HG02884 (cell line): ENCODE results near the gene CEBPG.

Experiments
- ATAC-seq: cut with Tn5 transposase; IDR thresholded peaks from one replicate; pipeline ENCODE4 v1.9.1; 2021; ENCODE audit warnings: mild to moderate bottlenecking, moderate library complexity; ENCODE audit not compliant: unreplicated experiment

Gene CEBPG

DNA sequence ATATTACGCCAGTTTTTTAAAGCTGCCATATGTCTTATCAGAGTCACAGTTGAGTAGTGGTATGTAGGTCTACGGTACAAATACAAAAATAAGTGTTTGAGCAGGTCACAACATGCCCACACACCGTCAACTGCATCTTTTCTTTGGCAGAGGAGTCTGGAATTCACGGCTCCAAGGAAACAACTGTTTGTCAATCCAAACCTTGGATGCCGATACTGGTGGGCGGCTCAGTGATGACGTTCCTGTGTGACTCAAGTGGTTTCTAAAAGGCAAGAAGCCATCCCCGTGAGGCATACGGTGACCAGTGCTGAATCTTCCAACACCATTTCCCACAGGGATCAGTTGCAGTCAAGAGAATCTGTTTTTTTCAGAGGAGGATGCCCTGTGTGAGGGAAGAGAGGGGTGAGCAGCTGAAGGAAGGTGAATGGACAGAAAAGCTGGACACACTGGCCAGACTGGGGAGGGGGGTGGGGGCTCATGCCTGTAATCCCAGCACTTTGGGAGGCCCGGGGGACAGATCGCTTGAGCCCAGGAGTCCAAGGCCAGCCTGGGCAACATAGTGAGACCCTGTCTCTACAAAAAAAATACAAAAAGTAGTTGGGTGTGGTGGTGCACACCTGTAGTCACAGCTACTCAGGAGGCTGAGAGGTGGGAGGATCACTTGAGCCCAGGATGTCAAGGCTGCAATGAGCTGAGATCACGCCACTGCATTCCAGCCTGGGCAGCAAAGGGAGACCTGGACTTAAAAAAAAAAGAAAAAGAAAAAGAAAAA is 22.8 kb upstream of the CEBPG start:
- ATAC-seq = no peak

DNA sequence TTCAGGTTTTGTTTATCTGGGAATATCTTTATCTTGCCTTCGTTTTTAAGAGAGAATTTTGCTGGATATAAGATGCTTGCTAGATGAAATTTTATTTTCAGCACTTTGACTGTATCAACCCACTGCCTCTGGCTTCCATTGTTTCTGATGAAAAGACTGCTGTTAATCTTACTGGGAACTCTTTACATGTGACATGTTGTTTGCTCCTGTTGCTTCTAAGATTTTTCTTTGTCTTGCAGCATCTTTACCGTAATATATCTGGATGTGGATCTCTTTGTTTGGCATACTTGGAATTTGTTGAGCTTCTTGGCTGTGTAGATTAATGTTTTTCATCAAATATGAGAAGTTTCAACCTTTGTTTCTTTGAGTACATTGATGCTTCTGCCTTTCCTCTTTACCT is 18.0 kb upstream of the CEBPG start:
- no peak for ATAC-seq

DNA sequence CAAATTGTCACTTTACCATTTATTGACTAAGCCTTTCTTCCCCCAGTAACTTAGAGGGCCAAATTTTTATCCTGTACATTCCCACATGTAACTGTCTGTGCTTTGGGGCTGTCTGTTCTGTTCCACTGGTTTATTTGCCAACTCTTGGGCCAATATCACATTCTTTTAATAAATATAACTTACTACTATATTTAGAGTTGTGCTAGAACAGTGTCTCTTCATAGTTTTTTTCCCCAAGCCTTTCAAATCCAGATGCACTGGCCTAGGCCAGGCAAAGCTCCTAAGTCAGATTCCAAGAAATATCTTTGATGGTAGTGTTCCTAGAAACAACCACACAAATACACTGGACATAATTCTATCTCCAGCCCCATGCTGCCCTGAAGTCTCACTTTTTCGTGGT is 16.0 kb upstream of the CEBPG start:
- no peak for ATAC-seq

DNA sequence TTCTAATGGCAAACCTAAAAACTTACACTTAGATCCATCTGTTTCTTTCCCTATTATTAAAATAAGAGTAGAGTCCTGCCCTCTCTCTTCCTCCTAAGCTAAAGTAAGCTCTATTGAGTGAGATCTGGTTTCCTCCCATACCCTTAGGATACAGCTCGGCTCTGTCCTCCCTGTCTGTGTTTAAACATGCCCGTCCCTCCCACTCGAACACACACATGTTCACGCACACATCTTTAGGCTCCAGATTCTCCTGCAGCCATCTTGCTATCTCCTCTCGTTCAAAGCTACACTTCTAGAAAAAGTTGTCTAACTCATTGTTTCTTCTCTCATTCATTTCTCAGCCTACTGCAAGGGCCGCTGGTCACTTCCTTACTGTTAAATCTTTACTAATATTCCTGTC is 15.1 kb upstream of the CEBPG start:
- no peak for ATAC-seq

DNA sequence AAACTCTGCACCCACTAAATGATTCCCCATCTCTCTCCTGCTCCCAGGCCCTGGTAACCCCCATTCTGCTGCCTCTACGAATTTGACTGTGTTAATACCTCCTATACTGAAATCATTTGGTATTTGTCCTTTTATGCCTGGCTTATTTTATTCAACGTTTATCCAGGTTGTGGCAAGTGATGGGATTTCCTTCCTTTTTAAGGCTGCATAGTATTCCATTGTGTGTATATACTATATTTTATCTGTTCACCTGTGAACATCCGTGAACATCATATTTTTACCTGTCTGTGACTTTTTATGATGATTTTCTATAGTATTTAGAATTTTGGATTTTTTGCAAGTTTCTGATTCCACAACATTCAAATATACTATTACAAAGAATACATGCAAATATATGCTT is 13.9 kb upstream of the CEBPG start:
- ATAC-seq = no peak

DNA sequence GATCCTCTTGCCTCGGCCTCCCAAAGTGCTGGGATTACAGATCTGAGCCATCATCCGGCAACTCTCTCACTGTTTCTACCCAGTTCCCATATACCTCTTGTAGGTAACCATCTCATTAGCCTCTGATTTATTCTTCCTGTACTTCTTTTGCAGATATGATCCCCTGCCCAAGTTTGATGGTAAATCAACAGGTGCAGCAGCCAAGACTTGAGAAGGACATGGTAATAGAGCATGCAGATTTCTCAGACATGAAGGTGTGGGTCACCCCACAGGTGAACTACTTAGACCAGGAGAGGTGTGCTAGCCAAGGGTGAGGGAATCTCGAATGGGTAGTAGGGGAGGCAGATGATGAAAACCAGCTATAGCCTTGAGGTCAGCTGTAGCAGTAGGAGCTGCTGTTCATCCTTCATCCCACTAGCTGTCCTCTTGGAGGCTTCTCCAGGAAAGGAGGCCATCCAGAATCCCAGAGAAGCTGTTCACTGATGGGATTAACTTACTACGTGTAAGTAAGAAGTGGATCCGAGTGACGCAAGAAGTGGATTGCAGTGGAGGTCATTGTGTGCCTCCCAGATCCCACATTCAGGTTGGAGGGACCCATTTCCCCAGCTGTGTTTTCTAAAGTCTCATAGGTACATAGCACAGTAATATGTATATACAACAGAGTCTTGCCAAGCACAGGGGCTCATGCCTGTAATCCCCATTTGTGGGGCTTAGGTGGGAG is 10.8 kb upstream of the CEBPG start:
- no peak for ATAC-seq

DNA sequence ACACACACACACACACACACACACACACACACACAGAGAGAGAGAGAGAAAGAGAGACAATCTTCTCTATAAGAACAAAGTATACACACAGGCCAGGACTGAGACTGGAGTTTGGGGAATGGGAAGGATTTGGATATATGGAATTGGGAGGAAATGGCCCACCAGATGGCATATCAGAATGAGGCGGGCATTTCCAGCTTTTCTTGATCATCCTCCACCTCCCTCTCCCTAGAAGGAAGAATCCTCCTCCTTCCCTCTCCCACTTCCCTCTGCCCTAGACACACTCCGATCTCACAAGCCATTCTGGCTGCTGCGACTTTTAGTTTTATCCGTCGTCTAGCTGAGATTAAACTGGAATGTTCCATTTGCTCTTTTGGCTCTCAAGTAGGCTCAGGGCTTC is 10.0 kb upstream of the CEBPG start:
- ATAC-seq = no peak

DNA sequence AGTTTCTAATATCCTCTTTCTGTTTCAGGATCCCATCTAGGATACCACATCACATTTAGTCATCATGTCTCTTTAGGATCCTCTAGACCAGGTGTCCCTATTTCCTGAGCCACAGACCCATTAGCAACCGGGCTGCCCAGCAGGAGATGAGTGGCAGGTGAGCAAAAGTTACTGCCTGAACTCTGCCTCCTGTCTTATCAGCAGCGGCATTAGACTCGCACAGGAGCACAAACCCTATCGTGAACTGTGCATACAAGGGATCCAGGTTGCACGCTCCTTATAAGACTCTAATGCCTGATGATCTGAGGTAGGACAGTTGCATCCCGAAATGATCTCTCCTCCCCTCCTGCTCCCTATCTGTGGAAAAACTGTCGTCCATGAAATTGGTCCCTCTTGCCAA is 7.8 kb upstream of the CEBPG start:
- ATAC-seq = no peak

DNA sequence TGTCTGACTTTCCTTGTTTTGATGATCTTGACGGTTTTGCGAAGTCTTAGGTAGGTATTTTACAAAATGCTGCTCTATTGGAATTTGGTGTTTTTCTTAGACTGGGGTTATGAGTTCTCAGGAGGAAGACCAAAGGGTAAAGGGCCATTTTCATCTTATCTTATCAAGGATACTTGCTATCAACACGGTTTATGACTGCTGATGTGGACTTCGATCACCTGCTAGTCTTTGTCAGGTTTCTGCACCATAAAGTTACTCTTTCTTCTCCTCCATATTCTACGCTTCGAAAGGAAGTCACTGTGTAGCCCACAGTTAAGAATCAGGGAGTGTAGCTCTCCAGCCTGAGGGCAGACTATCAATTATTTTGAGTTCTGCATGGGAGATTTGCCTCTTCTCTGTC is 7.4 kb upstream of the CEBPG start:
- ATAC-seq = no peak

DNA sequence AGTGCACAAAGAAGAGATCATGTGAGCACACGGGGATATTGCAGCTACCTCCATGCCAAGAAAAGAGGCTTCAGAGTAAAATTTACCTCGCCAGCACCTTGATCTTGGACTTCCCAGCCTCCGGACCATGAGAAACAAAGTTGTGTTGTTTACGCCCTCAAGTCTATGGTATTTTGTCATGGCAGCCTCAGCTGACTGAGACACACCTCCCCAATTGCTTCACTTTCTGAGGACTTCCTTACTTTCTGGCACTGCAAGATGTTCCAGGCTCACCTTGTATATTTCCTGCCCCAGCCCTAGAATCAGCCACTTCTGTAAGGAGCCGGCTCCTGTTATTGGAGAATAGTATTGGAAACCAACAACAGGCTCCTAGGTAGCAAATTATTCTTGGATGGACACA is 6.6 kb upstream of the CEBPG start:
- ATAC-seq = no peak

DNA sequence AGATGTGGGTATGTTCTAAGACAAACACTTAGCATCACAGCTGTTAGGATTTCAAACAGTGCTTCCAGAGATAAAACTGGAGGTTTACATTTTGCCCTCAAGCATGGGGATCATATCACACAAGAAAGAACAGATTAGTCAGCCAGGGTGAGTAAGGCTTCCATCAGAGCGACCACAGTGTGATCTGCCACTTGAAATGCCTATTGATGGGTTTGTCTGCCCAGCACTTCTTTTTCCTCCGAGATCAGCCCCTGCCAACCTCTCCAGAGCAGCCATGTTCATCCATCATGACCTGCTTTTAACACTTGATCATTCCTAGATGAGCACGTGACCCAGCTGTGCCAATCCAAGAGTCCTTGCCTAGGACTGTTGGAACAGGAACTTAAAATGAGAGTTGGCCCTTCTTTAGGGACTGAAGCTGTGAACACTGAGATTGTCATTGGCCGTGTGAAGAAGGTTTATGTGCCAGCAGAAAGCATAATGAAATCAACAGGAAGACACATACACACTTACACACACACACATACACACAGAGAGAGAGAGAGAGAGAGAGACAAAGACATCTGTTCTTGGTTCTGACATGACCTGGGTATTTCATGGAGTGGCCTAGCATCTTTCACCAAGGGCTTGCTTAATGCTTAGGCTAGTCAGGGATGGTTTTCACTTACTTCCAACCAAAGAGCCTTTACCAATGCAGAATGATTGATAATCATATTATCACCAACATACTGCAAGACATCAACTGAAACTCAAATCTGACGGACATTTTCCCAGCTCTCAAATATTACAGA is 5.2 kb upstream of the CEBPG start:
- no peak for ATAC-seq

DNA sequence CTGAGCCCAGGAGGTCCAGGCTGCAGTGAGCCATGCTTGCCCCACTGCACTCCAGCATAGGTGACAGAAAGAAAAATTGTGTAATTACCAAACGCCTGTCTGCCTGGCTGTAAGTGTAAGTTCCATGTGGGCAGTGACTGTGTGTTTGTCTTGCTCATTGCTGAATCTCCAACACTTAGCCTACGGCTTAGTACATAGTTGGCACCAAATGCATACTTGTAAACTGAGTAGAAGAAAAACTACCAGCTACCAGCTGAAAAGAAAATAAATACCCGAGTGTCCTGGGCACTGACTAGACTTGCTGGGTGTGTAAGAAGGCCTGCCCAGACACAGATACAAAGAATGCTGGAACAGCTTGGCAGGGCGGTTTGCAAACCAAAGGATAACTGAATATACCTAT is 2.7 kb upstream of the CEBPG start:
- no peak for ATAC-seq

DNA sequence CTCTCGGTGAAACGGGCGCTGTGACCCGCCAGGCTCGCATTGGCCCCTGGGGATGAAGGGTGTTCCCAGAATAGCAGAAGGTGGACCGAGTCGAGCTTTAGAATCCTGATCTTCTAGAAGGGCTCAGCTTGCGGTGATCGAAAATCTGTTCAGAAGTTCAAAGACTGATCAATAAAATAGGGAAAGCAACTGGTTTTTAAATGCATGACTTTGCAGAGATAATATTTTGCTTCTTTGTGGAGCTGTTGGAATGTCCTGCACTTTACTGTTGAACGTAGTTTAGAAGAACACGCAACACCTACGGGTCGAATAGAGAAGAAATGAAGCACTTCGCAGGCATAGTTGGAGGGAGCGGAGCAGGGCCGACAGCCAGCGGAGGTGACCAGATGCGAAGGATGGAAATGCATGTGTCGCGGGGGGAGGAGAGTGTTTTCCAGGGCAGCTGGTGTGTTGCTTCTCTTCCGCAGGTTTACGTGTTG is 766 bp downstream of the CEBPG start:
- no peak for ATAC-seq

DNA sequence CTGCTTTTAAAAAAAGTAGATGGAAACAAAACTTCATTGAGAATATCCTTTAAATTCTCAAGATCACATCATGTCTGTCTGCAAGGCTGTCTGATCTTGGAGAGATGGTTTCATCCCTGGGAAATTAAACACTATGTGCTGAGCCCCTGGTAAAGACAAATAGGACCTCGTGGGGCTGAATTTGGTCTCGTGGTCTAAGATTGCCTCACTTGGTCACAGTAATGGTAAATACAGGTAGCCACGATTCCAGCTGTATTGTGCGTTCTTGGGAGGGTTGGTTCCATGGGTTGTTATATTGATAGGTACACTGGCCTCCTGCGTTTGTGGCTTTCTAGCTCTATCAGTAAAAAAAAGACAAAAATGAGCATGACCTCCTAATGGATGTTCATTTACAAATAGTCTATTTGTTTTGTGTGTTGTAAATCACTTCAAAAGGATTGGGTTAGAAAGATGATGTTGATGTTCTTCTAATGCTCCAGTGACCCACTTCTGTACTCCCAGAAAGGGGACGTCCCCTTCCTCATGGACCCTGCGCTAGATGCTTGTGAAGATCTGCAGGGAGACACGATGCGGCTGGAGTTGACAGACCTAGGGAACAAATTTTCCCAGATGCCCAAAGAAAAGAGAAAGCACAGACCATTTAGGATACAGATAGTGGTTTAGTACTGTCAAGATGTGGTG is 1.8 kb downstream of the CEBPG start:
- ATAC-seq = no peak

DNA sequence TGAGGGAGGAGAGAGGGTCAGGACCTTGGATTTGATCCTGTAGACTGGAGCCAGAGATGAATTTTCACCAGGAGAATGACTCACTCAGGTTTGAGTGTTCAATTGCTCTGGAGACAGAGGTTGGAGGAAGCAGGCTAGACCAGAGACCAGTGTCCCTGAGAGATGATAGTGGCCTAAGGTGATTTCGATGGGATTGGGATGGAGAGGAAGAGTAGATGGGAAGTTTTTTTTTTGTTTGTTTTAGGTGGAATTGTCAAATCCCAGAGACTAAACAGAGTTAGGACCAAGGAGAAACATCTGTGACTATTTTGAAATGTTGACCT is 2.3 kb downstream of the CEBPG start:
- no peak for ATAC-seq

DNA sequence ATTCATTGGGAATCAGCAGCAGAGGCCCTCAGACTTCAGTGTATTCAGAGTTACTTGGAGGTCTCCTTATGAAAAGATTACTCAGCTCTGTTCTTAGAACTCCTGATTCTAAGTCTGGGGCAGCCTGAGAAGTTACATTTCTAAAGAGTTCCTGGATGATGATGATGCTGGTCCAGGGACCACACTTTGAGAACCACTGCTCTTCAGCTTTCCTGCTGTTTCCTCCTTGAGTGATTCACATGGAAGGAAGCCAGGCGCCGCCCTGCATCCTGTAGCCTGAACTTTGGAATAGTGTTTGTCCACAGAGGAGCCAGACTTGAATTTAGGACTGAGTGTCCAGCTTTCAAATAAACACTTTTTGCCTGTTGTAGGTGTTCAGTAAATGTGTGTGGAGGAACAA is 2.9 kb downstream of the CEBPG start:
- ATAC-seq = no peak

DNA sequence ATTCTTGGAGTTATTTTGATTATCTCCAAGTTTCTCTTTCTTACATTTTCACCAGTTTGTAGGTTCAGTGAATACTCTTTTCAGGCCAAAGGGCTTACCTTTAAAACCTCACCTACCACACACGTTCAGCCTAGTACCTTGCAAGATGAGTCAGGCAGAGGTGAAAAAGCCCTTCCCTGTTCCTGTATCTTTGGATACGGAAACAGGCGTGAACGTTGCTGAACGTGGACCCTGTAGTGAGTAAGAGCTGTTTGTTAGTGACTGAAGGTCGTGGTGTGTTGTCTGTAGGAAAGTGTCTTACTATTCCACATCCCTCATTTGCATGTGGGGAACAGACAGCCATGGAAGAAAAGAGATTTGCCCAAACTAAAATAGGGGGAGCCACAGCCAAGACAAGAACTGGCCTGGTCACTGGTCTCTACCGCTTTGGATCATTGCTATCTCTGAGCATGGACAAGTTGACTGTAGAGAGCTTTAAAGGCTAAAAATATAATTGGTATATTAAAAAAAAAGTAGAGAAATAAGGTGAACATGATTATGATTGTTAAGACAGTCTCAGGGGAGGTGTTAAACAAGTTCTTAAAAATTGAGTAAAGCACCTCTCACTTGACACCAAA is 3.5 kb downstream of the CEBPG start:
- ATAC-seq = no peak

DNA sequence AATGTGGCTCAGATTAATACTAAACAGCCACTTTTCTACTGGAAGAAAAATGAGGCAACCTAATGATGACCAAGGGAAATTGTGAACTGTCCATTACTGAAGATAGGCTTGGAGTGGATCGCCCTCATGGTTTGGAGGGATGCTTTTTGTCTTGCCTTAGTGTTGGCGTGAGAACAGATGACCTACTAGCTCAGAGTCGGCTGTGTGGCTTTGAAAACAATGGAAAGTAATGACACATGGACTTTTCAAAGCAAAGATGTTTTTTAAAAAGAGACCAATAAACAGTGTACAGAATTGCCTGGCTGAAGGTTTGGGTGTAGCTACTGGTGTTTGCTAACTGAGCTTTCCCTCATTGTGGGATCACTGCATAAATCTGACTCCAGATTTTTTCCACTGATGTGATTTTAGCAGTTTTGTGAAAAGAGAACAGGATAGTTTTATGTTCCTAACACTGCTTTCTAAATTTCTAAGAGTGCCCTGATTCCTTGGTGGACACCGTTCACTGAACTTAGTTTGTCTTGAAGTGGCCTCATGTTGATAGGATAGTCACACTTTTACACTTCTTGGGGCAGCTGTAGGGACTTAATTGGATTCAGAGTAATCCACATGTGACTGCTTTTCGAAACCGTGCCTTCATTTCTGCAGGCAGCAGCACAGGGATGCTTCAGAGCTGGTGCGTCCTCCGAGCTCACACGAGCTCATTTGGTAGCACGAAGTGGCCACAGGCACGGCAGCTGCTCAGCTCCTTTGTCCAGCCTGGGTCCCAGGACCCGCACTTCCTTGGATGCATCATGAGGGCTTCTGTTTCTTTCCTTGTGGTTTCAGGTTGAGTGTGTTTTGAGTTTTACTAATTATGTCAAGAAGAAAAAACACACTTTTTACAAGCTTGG is 4.3 kb downstream of the CEBPG start:
- no peak for ATAC-seq

DNA sequence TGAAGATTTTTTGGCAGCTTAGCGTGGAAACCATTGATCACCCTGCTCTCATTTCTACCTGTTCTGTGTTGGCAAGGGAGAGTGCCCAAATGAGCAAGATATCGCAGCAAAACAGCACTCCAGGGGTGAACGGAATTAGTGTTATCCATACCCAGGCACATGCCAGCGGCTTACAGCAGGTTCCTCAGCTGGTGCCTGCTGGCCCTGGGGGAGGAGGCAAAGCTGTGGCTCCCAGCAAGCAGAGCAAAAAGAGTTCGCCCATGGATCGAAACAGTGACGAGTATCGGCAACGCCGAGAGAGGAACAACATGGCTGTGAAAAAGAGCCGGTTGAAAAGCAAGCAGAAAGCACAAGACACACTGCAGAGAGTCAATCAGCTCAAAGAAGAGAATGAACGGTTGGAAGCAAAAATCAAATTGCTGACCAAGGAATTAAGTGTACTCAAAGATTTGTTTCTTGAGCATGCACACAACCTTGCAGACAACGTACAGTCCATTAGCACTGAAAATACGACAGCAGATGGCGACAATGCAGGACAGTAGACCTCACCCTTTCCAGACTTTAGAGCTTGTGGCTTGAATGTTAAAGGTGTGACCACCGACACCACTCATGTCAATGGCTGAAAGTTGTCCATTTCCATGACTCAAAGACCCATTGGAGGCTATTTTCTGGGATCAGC is 5.8 kb downstream of the CEBPG start:
- ATAC-seq = no peak
